ENCODE results near the gene ZIC5.

Gene ZIC5

DNA sequence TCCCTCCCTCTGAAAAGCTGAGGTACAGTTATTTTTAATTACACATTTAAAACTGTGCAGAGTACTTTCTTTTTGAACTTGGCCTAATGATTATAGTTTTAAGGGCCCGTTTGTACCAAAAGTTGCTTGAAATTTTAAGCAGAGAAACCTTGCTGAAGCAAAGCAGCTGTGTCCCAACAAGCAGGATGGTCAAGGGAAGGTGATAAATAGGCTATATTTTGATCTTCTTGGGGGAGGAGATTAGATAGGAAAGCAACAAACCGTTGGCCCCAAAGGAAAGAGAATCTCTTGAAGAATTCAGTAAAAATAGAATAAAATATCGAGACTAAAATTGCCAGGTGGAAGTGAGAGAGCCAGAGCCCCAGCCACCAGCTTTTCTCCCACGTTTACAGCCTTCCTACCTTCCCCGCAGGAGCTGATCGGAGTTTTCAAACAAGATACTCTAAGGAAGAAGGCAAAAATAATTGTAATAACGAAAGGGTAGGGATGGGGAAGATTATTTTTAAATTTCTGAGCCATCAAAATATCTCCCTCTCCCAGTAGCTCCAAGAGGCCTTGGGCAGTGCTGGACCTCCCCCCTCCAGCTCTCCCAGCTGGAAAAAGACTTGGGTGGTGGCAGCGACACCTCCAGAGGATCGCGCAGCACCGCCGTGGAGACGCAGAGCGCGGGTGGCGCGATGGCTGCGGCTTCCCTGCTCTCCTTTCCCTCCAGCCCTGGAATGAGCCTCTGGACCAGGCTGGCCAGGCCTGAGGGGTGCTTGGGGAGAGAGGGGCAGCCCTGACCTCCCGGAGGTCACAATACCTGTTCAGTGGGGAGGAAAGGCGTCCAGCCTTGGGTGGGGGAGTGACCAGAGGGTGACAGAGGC lies 15.8 kb upstream of the ZIC5 start:
- no peak for DNase-seq

DNA sequence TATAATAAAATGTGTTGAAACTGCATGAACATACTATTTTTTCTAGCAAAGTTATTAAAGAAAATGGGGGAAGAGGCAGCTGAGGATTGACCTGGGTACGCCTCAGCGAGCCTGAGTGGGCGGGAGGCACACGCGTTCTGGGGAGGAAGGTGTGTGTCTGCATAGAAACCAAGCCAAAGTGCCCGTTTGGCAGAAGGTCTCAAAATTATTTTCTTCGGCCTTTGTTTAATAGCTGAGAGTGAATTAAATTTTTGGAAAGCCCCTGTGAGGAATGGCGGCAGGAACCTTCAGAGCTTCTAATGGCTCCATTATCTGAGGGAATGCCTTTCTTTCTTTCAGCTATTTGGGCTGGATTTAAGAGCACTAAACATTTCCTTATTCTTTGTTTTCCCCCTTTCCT lies 15.2 kb upstream of the ZIC5 start:
- DNase-seq = peak in 1 of 2 experiments; percentile 56

DNA sequence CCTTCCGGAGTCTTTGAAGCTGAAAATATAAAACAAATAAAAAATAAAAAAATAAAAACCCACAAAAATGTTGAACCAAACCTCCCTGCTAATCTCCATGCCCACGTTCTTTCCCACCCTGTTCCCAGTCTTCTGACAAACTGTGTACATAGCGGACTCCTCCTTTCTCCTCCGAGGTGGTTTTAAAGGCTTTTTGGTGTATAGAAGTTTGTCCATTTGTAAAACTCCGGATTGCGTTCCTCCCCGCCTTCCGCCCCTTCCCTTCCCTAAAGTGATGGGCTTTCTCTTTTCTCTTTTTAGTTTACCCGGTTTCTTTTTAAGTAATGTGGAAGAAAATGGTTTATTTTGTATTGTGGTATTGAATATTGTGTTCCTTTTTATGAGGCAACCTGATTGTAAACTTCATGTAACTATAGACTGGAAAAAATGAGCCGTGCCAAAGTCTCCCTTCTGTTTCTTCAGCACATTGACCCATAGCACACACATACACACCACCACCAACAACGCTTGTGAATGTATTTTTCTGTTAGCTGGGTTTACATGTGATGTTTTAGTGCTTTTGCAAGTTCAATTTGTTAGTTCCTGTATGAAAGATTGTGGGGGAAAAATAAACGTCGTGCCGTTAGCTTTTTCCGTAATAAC lies 14.4 kb upstream of the ZIC5 start:
- DNase-seq = peak in 1 of 2 experiments; percentile 24

- DNase-seq = peak in 1 of 2 experiments; percentile 25
Measured at GRCh38 chr13:99985241-99985874, 13.8 kb upstream of the ZIC5 start.

- peak in 1 of 2 experiments; percentile 34 for DNase-seq
Measured at GRCh38 chr13:99984461-99985240, 13.1 kb upstream of the ZIC5 start.

DNA sequence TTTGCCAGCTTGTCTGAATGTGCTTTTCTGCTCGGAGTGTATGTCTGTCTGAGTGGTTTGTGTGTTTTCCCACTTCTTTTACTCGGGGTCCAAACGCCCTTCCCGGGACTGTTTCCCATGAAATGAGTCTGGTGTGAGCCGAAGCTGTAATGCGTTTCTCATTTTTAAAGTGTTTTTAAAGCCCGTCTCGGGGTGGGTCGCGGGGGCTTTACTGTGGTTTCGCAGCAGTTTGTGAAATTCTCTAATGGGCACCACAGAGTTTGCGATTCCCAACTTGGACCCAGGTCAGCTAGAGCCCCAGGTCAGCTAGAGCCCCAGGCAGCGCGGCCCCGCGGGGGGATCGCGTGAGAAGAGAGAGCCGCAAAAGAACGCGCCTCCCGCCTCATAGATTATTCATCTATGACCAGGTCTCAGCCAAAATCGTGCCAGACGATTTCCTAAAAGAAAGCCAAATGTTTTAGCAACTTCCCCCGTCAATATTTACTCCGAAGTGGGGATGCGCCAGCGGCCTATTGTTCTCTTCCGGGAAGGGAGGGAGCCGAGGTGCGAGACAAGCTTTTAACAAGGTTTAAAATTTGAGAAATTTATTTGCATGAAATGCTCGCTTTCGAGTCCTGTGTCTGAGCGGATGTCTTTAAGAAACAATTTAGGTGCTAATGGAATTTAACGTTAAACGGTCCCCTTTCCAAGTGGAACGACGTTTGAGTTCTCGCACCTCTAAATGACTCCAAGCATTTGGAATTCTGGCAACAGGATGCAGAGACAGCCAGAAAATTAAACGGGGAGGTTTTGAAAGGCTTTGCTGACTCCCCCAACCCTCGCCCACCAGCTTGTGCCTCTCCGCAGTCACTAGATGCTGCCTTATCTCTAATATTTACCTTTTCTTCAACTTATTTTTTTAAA lies 12.2 kb upstream of the ZIC5 start:
- DNase-seq = peak in 1 of 2 experiments; percentile 29

- no peak for DNase-seq
Measured at GRCh38 chr13:99982731-99983498, 11.3 kb upstream of the ZIC5 start.

DNA sequence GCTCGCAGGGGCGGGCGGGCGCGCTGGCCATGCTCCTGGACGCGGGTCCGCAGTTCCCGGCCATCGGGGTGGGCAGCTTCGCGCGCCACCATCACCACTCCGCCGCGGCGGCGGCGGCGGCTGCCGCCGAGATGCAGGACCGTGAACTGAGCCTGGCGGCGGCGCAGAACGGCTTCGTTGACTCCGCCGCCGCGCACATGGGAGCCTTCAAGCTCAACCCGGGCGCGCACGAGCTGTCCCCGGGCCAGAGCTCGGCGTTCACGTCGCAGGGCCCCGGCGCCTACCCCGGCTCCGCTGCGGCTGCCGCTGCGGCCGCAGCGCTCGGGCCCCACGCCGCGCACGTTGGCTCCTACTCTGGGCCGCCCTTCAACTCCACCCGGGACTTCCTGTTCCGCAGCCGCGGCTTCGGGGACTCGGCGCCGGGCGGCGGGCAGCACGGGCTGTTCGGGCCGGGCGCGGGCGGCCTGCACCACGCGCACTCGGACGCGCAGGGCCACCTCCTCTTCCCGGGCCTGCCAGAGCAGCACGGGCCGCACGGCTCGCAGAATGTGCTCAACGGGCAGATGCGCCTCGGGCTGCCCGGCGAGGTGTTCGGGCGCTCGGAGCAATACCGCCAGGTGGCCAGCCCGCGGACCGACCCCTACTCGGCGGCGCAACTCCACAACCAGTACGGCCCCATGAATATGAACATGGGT lies 10.6 kb upstream of the ZIC5 start:
- no peak for DNase-seq

GRCh38 chr13:99981735-99982035 lies 10.1 kb upstream of the ZIC5 start, which contains the start of gene ZIC2:
Gene ZIC2, plus strand, starts transcription at chr13:99981784. Its CDS starts 281 bp downstream, at chr13:99982065.
- peak in 1 of 2 experiments; percentile 73 for DNase-seq

- DNase-seq = peak; percentile 70 to 87
Measured at GRCh38 chr13:99980824-99981734, 9.5 kb upstream of the ZIC5 start.

DNA sequence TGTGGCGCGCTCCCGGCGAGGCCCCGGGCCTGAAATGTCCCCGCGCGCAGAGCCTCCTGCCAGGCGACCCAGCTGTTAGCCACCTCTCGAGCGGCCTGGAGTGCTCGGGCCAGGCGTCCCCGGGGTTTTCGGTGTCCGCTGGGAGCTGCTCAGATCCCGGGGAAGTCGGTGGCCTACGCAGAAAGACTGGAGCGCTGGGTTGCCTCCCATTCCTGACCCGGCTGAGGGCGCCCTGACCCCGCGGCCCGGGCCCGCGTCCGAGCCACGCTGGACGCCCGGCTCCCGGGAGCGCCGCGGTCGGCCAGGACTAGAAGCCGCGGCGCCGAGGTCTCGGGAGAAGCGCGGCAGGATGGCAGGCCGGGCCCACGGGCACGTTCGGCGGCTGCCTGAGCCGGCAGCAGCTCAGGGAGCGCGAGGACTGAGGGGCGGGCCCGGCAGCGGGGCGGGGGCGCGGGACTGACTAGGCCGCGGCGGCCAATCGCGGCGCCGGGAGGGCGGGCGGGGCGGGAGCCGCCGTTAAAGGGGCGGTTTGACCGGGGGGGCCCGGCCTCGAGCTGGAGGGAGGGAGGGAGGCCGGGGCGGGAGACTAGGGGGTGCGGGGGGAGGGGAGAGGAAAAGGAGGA lies 8.7 kb upstream of the ZIC5 start:
- peak; percentile 75 to 86 for DNase-seq

GRCh38 chr13:99979453-99980200 lies 8.1 kb upstream of the ZIC5 start:
- no peak for DNase-seq

GRCh38 chr13:99978799-99979452 lies 7.4 kb upstream of the ZIC5 start:
- peak in 1 of 2 experiments; percentile 23 for DNase-seq

- no peak for DNase-seq
Measured at GRCh38 chr13:99977912-99978798, 6.6 kb upstream of the ZIC5 start.

GRCh38 chr13:99977334-99977911 lies 5.9 kb upstream of the ZIC5 start:
- no peak for DNase-seq

DNA sequence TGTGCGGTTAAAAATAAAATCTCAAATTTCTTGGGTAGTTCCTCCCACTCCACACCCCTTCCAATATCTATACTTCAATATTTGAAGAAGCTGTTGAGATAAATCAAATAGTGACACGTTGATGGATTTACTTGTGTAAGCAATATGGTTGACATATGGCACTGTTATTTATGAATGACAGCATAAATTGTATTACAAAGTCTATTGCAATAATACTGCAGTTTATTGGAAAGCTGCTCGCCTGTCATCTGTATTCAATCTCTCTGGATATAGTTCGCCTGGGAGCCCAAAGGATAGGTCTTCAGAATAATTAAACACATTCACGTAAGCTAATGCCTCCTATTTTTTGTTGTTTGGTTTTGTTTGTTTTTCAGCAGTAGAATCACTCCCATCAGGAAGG lies 5.0 kb upstream of the ZIC5 start:
- DNase-seq = peak in 1 of 2 experiments; percentile 43
